Activated naive CD4-positive, alpha-beta T cell treated with anti-CD3 and anti-CD28 coated beads, Interleukin-2, amount 50 U/mL, for 16 hours (primary cell): ENCODE measurements around the gene FAM20C.

ENCODE experiments used
- DNase-seq: peaks from one replicate; pipeline ENCODE4 v3.0.0-alpha.2; 2020

FAM20C gene

DNA sequence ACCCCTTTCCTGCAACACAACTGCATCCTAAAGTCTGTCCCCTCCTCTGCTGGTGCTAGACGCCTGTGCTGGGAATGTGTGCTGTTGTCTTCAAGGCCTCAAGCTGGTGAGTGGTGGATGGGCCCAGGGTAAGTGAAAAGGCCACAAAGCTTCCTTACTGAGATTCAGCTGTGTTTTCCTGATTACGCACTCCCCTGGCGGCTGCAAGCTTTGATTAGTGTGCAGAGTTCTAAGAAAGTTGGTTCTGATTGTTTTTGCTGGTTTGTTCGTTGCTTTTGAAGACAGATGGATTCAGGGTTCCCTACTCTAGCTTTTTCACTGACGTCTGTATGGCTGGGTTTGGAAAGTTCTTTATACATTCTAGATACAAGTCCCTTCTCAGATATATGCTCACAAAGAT, 85.7 kb downstream of the FAM20C start:
- no peak for DNase-seq

DNA sequence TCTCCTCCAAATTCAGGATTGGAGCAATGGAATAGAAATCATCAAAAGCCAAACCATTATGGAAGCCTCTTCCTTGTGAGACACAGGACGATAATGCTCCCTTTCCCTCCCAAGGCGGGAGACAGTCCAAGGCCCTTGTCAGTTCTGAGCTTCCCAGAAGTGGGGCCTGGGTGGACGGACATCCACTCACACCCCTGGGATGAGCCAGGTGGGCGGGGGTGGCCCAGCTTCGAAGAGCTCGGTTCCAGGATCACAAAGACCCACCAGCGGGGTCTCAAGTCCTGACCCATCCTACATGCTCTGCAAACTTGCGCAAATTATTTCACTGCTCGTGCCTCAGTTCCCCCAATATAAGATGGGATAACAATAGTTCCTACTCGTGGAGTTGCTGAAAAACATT, 87.5 kb downstream of the FAM20C start:
- no peak for DNase-seq

DNA sequence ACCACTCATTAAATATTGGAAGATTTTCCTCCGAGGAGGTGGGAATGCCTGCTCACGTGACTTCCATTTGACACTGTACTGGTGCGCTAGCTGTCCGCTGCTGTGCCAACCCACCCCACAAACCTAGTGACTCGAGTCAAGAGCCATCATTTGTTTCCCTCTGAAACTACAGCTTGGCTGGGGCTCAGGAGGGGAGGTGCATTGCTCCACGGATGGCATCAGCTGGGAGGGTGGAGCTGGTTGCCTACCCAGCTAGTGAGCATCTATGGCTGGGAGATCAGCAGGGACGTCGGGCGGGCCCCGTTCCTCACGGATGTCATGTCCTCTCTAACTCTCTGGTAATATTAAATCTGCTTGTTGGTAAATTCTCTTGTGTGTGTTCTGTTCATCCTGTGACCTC, 88.1 kb downstream of the FAM20C start:
- no peak for DNase-seq

DNA sequence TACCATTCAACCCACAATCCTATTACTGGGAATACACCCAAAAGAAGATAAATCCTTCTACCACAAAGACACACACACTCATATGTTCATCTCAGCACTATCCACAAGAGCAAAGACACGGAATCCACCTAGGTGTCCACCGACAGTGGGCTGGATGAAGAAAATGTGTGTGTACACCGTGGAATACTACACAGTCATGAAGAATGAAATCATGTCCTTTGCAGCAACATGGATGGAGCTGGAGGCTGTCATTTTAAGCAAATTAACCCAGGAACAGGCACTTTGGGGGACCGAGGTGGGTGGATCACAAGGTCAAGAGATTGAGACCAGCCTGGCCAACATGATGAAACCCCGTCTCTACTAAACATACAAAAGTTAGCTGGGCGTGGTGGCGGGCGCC, 89.3 kb downstream of the FAM20C start:
- DNase-seq: no peak

DNA sequence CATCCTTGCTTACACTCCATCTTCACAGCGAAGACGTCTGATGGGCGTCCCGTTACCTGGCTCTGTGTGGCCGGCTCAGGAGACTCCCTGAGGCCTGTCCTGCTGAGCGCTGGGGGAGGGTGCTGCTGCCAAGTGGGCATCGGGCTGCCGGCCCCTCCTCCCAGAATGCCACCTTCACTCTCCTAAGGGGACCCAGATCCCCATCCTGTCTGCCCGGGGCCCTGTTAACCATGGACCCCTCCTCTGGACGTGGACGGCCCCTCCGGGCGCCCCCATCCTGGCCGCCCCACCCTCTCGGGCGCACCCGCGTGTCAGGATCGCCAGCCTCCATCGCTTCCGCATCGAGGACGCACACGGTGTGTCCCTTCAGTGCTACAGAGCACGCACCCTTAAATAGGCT, 90.2 kb downstream of the FAM20C start:
- DNase-seq: no peak

DNA sequence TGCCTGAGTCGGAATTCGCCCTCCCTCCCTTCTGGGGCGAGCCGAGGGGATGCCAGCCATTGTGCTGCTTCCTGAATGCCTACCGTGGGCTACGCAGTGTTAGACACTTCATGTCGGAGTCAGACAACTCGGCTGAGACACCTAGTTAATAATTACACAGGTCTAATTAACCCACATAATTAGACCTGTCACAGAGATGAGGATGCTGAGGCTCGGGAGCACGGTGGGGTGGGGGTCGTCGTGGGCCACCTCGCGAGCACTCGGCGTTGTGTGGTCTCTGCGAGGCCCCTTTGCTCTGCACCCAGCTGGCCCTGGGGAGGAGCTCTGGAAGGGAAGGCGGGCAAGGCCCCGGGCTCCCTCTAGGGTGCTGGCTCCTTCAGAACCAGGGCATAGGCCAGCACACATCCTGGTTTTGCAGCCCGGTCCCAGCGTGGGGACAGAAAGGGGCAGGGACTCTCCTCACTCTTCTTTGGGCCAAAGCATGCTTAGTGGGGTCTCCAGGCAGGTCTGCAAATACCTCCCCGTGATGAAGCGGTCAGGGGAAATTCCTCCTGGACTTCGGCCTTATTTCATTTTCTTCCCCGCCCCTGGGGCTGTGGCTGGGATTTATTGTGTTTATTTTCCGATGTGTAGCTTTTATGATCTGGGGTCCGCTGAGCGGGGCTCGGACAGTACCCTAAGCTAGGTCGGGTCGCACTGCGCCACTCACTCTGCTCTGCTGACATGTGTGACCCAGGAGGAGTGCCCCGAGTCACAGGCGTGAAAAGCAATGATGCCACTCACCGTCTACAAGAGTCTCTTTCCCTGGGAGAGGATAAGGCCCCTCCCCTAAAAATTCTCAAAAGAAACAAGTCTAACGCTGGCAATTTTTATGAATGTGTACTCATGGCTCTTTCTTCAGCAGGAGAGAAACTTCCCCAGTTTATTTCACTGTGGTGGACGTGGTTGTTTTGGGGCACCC, 92.7 kb downstream of the FAM20C start:
- DNase-seq: no peak

DNA sequence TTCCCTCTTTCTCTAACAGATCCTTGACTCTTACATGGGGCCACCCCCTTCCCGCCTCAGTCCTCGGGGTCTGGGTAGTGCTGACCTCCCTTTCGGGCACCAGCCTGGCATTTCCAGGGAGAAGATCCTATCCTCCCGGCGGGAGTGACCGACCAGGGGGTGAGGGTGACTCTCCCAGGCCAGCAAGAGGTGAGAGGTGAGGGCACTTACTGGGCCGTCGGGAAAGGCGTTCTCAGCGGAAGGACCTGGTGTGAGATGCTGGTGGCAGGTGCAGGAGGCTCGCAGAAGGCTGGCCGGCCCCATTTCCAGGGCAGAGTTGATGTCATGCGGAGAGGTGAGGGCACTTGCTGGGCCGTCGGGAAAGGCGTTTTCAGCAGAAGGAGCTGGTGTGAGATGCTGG, 93.4 kb downstream of the FAM20C start:
- no peak for DNase-seq

DNA sequence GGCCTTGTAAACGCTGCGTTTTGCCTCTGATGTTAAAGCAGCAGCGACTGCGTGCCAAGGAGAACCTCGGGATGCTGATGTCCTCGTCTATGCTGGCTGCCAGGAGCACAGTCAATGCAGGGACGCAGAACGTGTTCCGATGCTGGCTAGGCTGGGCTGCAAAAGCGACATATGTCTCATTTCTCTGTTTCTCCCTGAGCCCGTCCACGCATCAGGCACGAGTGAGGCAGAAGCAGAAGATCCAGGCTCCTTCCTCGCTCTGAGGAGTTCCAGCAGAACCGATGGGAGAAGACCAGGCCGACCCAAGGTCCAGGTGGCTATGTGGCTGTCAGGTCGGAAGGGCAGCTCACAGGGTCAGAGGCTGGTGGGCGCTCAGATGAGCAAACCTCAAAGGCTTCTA, 93.9 kb downstream of the FAM20C start:
- no peak for DNase-seq

DNA sequence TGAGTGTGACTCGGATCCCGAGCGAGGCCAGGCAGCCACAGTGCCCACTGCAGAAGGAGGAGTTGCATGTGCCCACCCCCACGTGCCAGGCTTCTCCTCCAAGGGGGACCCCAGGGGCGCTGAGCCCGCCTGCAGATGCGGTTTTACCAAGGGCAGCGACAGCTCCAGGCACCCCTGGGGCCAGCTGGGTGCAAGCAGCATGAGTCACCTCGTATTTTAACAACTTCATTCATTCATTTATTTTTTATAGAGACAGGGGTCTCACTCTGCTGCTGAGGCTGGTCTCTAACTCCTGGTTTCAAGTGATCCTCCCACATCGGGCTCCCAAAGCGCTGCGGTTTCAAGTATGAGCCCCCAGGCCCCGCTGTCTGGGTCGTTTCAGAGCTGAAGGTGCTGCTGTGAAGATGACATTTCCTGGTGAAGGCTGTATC, 96.3 kb downstream of the FAM20C start:
- no peak for DNase-seq

DNA sequence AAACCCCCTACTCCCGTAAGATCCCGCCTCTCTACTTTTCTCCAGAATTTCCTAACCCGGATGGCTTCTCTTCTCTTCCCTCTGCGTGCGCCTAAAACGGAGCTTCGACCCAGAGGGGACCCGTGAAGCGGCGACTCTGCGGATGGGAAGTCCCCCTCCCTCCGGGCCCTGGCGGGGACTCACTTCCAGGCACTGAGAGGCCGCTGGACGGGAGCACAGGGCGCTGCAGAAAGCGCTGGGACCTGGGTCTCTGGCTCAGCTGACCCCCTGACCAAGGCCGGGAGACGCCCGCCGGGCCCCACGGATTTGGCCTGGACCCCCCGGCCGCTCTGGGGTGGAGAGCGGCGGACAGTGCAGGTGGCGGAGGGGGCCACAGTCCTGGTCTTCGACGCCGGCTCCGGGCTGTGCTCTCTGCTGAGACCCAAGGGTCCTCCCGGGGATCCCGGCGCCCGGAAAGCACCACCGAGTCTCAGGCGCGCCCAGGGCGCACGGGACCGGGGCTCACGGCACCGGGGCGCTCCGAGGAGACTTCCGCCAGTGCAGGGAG, 96.9 kb downstream of the FAM20C start:
- DNase-seq: no peak

DNA sequence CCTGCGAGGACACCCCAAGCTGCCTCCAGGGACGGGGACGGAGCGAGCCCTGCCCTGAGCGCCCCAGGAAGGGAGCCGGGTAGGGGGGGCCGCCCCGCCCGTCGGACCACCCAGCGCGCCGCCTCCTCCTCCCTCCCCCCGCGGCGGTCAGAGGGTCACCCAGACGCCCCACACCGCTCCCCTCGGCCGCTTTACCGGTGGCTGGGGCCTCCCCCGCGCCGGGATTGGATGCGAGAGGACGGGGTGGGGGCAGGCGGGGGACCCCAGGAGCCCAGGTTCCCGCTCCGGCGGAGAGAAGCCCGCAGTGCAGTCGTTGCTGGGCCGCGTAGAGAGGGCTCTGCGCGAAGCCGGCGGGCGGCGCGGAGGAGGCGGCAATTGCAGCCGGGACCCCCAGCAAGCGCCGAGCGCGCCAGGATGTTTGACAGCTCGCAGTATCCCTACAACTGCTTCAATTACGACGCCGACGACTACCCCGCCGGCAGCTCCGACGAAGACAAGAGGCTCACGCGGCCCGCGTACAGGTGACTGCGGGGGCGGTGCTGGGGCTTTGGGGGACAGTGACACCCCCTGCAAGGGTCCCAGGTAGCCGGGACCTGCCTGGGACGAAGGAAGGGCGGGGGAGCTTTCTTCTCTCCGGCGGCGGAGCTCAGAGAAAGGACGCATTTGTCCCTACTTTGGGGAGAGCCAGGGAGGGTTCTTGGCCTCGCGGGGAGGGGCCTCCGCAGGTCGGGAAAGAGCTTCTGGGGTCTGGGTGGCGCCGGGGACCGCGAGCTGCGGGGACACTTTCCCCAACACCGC, 97.6 kb downstream of the FAM20C start, which contains the start of gene FOXL3:
FOXL3 (plus strand) TSS at position 415 of the 798 bp plus-strand sequence; CDS start at position 415, 0 bp downstream.
- no peak for DNase-seq

DNA sequence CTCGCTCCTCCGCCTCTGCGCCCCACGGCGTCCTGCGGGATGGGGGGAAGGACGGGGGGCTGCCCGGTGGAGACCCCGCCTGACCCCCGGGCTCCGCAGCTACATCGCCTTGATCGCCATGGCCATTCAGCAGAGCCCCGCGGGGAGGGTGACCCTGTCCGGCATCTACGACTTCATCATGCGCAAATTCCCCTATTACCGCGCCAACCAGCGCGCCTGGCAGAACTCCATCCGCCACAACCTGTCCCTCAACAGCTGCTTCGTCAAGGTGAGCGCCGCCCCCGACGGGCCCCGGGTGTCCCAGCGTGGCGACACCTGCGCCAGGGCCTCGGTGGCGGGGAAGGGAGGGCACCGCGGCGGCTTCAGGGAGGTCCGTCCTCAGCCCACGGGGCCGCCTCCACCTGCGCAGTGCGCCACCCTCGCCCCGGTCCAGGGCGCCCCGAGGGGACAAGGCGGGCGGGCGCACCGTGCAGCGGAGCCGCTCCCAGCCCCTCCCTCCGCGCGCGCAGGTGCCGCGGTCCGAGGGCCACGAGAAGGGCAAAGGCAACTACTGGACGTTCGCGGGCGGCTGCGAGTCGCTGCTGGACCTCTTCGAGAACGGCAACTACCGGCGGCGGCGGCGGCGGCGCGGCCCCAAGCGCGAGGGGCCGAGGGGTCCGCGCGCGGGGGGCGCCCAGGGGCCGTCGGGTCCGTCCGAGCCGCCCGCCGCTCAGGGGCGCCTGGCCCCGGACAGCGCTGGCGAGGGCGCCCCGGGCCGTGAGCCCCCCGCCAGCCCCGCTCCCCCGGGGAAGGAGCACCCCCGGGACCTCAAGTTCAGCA, 98.4 kb downstream of the FAM20C start:
- DNase-seq: no peak

DNA sequence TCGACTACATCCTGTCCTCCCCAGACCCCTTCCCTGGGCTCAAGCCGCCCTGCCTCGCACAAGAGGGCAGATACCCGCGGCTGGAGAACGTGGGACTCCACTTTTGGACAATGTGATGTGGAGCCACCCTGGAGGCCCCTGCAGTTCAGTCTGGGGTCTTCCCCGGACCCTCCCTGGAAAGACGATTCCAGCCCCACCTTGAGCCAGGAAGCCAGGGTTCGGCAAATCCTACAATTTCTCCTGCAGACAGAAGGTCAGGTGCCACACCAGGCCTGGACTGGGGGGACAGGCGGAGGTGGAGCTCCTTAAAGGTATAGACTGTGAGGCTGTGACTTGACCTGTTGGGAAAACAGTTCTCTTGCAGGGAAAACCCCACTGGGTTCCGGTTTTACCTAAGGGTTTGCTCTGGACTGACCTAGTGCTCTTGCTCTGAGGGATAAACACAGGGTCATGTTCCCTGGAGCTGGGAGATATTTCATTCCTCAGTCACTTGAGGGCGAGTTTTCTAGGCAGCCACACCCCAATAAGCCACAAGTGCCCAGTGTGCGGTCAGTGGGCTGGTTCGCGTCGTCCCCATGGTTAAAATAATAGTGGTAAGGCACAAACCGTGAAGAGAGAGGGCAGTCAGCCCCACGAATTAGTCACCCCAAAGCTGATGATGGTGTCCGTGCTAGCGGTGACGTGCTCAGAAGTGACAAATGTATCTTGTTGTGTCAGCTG, 99.2 kb downstream of the FAM20C start:
- no peak for DNase-seq

DNA sequence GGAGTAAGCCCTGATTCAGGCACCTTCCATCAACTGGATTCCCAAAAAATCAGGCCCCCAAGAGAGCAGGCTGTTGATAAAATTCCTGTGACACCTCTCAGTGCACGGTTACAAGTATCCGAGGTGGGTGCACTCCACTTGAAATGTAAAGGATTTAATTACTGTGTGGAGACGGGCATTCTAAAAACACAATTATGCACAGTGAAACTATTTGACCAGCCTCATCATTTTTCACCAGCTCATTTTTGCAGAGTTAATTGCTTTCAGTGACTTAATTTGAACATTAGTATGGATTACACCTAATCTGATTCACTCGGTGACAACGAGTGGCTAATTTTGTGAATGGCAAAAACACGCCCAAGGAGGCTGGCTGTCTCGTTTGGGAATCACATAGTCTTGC, 99.9 kb downstream of the FAM20C start:
- DNase-seq: no peak

DNA sequence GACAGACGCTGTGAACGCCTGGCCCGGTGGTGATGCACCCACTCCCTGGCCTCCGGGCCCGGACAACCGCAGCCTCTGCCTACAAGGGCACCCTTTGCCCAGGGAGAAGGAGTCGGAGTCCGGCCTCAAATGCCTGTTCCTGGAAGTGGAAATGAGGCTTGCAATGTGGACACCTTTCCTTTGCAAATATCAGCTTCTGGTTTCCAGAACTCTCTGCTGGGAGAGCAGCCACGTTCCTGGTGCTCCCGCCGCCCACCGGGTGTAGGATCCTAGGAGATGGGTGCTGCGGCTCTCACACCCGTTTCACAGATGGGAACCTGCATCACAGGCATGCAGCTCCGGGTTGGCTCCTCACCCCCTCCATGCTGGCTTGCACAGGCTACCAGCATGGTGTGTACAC, 100.5 kb downstream of the FAM20C start:
- no peak for DNase-seq

DNA sequence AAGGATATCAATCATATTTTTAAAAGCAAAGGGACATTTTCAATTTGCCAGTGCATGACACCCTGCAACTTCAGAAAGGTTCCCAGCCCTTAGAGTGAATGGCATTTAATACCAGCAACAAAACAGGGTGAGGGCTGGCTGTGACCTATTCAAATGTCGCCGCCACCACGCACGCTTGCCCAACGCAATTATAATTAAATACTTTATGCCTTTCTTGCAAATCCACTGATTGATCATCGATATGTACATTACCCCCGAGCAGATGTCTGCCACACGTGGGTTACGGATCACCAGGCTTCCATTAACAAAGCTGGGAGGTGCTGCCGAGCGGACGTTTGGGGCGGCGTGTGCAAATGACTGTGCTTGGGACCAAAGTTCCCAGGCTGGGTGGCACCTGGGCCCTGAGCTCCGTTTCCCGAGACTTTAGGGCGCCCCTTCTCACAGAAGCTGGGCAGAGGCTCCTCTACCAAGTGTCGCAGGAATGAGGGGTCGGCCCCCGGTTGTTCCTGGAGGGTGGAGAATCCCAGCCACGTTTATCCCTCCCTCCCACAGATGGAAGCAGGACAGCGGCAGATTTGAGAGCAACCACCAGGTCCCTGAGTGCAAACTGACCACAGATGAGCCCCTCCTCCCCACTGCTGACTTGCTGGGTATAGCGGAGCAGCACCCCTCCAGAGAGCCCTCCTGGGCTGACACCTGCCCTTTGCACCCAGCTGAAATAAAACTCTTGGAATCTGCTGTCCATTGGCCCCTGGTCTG, 101.5 kb downstream of the FAM20C start:
- no peak for DNase-seq

DNA sequence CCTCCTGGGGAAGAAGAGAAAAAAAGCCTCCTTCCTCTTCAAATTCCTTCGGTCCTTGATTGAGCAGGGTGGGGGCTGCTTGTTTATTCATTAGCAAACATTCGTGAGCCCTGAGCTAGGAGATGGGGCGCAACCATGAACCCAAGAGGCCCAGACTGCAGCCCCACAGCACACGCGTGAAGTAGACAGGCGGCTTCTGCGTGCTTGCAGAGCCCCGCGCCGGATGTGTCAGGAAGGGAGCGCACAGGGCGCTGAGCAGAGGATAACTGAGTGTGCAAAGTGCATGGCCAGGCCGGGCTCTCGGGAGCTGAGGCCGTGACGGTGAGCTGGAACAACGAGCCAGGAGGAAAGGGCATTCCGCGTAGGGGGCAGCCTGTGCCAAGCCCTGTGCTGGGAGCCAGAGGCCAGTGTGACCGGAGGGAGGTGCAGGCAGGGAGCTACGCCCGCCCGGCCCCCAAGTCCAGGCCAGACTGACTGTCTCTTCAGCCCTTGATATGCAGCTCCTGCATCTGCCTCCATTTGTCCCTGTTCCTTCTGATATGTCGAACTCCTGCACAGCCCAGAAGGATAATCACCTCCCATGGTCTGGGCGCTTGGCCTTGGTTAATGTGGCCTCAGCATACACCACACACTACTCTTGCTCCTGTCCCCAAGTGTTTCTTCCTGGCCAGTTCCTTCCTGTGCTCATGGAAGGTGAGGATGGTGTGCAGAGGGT, 102.2 kb downstream of the FAM20C start:
- no peak for DNase-seq

DNA sequence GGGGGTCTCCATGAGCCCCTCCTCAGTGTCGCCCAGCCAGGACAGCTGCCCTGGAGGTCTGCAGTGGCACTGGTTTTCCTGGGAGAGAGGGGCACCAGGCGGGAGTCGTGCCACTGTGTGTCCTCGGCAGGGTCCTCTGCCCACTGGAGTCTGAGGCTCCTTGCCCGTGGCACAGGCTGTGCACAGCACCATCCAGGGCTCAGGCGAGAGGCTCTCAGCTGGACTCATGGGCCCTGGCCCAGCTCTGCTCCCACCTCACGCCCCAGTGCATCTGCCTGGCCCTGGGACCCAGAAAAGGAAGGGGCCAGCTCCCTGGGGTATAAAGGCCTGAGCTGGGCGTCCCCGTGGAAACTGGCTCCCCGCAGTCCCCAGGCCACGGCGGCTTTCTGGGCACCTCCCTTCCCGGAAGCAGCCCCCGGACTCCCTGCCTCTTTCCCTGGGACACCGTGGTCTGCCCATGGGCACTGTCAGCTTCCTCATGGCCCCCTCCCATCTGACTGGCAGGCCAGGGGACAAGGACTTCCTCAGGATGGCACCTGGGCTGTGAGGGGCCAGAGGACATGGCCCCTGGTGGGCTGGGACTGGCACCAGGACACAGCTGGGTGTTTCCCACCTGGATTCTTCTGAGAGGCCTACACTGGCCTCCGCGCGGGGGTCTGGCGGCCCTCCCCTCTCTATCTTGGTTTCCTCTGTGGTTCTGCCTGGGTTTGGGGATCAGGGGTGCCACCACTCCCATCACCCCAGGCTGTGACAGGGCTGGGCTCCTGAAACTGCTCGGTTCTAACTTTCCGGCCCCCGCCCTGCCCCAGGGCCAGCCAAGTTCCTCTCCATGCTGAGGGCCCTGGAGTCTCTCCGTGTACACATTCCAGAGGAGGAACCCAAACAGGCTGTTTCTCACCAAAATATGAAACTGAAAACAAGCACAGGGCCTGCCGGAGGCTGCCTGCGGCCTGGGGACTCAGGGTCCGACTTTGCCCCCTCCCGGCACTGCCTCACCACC, 103.1 kb downstream of the FAM20C start:
- no peak for DNase-seq

DNA sequence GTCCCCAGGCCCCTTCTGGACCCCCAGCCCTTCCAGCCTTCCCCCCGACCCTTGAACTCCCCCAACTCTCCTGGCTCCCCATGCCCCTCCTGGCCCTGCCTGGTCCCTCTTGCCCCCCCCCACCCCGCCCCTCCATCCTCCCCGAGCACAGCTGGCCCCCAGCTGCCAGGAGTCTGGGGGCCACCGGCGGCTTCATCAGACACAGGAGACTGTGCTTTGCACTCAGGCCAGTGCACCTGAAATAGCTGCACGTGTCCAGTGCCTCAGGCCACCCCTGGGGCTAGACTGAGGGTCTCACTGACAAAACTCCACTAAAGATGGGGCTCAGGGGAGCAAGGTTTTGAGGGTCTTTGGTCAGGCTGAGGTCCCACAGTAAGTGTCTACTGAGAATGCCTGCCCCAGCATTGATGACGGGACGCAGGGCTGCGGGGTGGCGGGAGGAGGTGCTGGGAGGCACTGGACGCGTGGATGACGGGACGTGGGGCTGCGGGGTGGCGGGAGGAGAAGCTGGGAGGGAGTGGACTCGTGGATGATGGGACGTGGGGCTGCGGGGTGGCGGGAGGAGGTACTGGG, 104.1 kb downstream of the FAM20C start:
- no peak for DNase-seq
